ENCODE data around the gene ATPAF2.

The ATPAF2 gene

DNA sequence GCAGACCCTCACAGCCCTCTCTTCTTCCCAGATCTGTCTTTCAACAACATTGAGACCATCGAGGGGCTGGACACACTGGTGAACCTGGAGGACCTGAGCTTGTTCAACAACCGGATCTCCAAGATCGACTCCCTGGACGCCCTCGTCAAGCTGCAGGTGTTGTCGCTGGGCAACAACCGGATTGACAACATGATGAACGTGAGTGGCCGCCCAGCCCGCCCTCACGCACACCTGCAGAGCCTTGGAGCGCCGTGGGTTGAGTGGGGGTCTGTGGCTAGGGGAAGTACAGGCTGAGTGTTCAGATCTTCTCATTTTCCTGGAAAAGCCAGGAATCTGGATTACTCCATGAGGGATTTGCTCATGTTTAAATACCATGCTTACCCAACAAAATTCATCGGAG lies 51.1 kb downstream of the ATPAF2 start:
- FAIRE-seq (no peak), DNase-seq (ENCODE audit: insufficient read length, low spot score) (no peak)
- TF ChIP-seq, protein P1, sequence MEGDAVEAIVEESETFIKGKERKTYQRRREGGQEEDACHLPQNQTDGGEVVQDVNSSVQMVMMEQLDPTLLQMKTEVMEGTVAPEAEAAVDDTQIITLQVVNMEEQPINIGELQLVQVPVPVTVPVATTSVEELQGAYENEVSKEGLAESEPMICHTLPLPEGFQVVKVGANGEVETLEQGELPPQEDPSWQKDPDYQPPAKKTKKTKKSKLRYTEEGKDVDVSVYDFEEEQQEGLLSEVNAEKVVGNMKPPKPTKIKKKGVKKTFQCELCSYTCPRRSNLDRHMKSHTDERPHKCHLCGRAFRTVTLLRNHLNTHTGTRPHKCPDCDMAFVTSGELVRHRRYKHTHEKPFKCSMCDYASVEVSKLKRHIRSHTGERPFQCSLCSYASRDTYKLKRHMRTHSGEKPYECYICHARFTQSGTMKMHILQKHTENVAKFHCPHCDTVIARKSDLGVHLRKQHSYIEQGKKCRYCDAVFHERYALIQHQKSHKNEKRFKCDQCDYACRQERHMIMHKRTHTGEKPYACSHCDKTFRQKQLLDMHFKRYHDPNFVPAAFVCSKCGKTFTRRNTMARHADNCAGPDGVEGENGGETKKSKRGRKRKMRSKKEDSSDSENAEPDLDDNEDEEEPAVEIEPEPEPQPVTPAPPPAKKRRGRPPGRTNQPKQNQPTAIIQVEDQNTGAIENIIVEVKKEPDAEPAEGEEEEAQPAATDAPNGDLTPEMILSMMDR (IDR thresholded peaks at IDR 0.05; ENCODE audit: insufficient read depth, missing control alignments) = no peak

DNA sequence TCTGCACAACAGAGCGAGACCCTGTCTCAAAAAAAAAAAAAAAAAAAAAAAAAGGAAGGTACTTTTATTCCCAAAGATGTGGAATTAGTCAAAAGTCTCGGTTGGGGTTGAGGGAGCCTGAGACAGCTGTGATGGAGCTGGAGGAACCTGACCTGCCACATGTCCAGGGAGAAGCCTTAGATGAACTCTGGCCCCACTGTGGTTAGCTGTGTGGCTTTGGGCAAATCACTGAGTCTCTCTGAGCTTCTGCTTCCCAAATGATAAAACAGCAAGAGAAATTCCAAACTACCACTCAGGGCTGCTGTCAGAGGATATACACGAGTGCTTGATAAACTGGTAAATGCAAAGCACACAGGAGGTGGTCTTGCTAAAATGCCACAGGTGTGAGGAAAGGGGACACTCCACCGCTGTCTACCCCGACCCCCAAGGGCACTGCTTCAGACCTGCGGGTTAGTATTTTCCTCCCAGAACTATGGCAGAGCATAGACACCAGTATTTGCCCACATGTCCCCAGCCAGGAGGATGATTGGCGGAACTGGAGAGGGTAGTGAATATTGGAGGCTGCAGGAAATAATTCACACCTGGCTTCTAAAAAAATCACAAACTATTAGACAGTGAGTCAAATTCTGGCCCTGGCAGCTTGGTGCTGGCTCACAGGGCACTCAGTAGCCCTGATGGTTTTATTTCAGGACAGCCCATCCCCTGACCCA lies 51.6 kb downstream of the ATPAF2 start:
- TF ChIP-seq, protein P1 (IDR thresholded peaks at IDR 0.05; ENCODE audit: insufficient read depth, missing control alignments) = no peak
- FAIRE-seq (no peak), DNase-seq (ENCODE audit: insufficient read length, low spot score) (no peak)

DNA sequence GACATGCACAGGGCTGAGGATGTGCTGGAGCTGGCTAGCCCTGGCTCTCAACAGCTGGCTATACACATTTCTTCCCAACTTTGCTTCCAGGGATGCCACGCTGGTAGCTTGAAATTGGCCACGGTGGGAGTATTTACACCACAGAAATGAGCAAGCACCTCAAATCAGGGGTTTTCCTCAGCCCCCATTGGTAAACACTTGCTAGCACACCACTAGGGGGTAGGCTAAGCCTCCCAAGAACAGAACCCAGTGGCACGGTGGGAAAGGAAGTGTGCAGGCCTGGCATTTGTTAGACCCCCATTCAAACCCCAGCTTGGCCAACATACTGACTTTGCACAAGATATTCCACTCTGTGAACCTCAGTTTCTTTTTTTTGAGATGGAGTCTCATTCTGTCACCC lies 53.4 kb downstream of the ATPAF2 start:
- FAIRE-seq (no peak), DNase-seq (ENCODE audit: insufficient read length, low spot score) (no peak)
- TF ChIP-seq, protein P1 (IDR thresholded peaks at IDR 0.05; ENCODE audit: insufficient read depth, missing control alignments) = peak; percentile 27

GRCh38 chr17:17985153-17985552 lies 53.8 kb downstream of the ATPAF2 start:
- TF ChIP-seq, protein P1 (IDR thresholded peaks at IDR 0.05; ENCODE audit: insufficient read depth, missing control alignments) = no peak
- no peak for FAIRE-seq
- no peak for DNase-seq (ENCODE audit: insufficient read length, low spot score)

GRCh38 chr17:17983776-17984175 lies 55.2 kb downstream of the ATPAF2 start:
- DNase-seq (ENCODE audit: insufficient read length, low spot score) (no peak), FAIRE-seq (no peak)
- TF ChIP-seq, protein P1 (IDR thresholded peaks at IDR 0.05; ENCODE audit: insufficient read depth, missing control alignments) = no peak

GRCh38 chr17:17983376-17983775 lies 55.6 kb downstream of the ATPAF2 start:
- FAIRE-seq (no peak), DNase-seq (ENCODE audit: insufficient read length, low spot score) (no peak)
- TF ChIP-seq, protein P1 (IDR thresholded peaks at IDR 0.05; ENCODE audit: insufficient read depth, missing control alignments) = no peak

DNA sequence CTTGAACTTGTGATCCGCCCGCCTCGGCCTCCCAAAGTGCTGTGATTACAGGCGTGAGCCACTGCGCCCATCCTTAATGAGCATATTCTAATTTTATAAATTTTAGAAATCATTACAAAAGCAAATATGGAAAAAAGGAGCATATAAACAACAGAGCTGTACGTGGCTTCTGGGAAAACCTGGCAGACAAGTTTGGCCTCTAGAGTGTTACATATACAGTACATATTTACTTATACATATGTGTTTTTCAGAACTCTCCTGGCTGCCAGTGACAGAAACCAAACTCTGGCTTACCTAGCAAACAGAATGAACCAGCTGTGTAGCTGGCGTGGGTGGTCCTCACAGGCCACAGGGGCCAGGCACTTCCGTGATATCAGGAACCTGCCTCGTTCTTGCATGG lies 56.2 kb downstream of the ATPAF2 start:
- DNase-seq (ENCODE audit: insufficient read length, low spot score) (no peak), FAIRE-seq (no peak)
- TF ChIP-seq, protein P1 (IDR thresholded peaks at IDR 0.05; ENCODE audit: insufficient read depth, missing control alignments) = no peak
